GM20431 (cell line): ENCODE measurements around the gene MED13L.
"Not testable (repeated sequence)": the region's sequence is repeated elsewhere in the genome, so short reads cannot be mapped to it uniquely, and the experiment has no call there.

Experiments used
- in situ Hi-C: fragments of 300-500 bp; cut with MseI, MboI; formaldehyde crosslinking; loops from one replicate; pipeline ENCODE4 v1.15.0; 2020; ENCODE audit warnings: low sequenced_read_pairs; ENCODE audit not compliant: unreplicated experiment

The MED13L gene

DNA sequence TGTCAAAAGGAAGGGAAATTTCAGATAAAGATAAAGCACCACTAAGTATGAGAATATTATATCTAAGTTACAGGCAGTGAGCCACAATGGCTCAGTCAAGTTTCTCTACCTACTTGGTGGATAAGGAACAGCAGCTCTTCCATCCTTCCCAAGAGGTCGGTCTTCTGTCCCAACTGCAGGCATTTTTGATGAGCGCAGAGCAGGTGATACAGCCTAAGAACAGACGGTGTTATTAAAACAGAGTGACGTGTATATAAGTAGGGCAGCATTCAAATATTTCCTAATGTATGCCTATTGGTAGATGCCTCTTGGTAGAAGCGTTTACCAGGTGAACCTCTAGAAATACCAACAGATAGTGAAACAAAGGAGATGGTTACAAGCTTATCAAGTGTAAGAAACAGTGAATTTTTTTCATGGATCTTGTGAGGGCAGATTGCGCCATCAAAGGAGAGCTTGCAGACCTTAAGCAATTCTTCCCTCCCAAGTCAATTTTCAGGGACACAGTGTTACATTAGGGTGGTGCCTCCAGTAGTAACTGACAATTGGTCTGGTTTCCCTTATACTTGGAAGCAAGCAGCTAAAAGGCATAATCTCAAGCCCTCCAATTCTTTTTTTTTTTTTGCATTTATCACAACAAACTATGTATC is 274.5 kb downstream of the MED13L start:
- in situ Hi-C loops: loop anchor here (25.0 kb wide), 1 partner anchor 234 kb away; no protein-coding TSS in a partner anchor

DNA sequence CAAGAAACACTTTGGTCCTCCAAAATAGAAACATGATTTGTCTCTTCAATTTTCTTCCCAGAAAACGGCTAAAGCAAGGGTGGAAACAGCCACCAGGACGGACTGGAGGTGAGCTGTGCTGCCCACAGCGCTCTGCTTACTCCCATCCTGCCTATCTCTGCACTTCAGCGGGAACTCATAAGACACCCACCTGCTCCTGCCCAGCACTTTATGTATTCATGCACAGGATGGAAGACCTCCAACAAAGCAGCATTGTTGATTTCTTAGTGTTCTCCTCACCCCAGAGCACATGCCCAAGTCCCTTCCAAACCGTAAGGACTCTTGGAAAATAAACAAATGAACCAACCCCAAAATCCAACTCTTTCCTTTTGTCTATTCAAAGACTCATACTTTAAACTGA is 277.2 kb downstream of the MED13L start:
- in situ Hi-C loops: loop anchor here (25.0 kb wide), 1 partner anchor 237 kb away; no protein-coding TSS in a partner anchor

DNA sequence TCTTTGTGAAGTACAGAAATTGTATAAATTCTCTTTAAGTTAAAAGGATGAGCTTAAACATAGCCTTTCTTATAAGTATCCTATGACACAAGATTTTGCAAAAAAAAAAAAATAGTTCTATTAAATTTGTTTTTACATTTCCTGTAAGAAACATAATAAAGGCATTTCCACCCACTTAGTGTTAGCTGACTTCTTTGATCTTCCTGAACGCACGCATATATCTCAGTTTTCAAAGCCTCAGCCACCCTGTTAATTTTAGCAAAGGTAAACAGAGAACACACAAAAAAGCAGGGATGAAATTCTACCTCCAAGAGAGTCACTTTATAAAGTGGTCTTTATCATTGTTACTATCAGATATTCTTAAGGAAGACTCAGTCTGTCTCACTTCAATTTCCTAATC is 277.9 kb downstream of the MED13L start:
- in situ Hi-C loops: no loop called here

GRCh38 chr12:115998794-115999478 is 278.6 kb downstream of the MED13L start:
- in situ Hi-C loops: no loop called here

DNA sequence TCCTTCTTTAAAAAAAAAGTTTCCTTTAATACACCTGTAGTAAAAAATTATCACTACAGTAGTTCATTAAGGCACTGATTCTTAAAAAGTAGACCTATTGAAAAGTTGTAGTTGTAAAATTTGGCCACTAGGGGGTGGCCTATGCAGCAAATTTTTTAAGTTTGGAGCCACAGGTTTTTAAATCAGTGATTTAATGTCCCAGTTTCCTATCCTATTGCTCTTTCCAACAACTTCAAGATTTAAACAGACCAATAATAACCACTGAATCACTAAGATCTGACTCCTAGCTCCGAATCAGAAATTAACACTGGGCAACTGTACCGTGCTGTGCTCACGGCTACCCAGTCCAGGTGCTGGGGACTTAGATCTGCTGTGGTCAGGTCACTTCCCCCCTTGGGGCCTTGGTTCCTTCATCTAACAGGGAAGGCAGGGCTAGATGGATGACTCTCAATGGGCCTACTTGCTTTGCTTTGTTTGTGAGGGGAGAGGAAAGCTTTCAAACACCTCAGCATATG is 279.3 kb downstream of the MED13L start:
- in situ Hi-C loops: no loop called here

DNA sequence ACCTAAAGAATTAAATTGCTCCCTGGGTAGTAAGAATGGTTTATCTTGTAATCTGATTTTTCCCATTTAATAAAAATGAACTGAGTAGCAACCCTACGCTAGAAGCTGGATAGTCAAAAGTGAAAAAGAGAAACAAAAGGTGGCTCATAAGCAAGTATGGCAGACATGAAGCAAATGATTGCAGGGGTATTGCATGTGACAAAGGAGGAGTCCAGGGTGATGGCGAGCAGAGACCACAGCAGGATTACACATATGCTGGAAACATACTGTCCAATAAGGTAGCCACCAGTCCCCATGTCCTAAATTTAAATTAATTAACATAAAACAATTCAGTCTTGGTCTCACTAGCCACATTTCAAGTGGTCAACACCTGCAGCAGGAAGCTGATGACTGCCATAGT is 283.8 kb downstream of the MED13L start:
- in situ Hi-C loops: no loop called here

DNA sequence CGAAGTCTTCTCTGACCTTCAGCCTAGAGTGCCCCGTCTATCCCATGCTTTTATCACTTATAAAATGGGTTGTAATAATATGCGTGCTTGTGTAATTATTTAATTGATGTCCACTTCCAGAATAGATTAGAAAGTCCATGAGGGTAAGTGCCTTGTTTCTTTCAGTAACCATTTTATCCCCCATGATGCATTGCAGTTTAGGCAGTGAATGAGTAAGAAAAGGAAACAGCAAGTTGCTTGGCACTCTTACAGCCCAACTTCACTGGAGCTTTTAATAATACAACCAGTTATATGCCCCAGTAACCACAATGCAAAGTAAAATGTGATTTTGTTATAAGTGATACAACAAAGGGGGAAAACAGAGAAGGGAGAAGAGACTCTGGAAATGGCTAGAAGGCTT is 287.3 kb downstream of the MED13L start:
- in situ Hi-C loops: no loop called here

DNA sequence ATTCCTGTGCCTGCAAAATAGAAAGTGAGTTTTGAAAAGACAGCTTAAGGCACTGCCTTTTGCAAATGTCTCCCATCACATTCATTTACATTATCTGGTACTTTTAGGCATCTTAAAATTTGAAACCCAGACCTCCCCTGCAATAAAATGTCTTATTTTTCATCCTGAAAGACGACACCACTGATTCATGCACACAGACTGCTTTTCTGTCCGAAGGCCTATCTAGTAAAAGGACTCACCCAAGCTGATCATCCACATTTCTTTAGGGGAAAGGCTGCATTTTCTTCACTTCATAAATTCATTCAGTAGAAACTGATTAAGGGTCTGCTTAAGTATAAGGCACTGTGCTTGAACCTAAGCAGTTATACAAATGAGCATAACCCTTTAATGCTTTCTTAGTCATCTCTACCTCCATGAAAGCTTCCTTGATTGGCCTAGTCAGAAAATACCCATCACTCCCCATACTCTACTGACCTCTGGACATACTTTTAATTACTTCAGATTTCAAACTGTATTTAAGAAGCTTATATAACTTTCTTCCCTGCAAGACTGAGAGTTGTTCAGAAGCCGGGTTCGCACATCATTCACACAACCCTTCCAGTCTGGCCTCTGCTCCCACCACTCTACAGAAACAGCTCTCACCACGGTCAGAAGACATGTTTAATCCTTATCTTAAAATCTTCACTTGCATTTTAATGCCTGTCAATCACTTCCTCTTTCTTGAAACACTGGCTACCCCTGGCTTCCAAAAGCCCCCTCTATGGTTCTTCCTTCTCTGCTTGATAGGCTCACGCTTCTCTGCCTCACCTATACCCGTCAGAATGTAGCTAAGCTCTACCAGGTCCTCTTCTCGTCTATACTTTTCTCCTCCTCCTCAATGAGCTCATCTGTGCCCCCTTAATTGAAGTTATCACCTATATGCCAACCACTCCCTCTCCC is 288.6 kb downstream of the MED13L start:
- in situ Hi-C loops: no loop called here

DNA sequence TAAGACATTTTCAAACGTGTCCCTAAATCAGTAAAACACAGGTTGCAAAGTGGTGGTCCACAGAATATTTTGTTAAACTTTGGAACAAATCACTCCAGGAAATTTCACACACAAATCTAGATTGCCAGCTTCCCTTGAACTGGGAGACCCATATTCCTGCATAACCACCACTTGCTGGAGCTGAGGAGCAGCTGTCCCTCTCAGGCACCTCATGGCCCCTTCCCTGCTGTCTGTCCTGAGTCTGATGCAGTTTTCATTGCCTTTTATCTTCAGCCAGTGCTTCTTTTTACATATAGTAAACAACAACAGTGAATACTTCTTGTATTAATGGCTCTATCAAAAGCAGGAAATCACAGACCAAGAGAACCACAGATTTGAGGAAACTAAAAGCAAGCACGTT is 289.3 kb downstream of the MED13L start:
- in situ Hi-C loops: no loop called here

DNA sequence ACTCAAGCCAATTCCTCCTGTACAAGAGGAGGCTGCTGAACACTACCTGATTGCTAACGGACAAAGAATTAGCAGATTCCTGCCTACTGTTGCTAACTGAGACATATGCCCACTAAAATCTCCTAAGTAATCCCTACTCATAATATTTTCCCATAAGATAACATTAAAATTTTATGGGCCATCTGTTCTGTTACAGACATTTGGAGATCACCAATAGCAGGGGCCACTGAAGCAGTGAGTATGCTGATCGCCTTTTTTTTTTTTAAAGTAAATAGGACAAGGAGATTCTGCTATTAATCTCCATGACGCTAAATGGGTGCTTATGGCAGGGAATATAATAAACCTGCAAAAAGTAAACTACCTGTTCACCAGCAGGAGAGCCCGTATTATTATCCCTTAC is 292.9 kb downstream of the MED13L start:
- in situ Hi-C loops: no loop called here

DNA sequence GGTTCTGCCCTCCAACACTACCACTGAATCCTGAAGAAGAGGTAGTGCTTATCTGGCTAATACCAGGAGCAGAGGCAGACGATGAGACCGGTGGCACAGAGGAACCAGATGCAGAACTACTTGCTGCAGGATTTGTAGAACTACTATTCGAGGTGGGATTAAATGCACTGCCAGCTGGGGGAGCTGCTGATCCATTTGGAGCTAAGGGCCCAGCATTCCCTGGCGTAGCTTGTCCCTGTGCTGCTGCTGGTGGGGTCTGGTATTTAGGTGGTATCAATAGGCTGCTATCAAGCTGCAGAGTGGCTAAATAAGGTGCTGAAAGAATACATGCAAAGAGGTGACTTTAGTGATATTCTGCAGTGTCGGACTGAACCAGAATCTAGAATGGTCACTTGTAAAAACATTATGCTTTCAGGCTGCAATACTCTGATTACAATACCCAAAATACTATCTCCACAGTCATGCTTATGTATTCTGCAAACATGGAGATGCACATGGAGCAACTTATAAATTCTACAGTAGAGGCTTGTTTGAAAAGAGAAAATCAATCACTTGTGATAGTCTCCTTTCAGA is 294.2 kb downstream of the MED13L start:
- in situ Hi-C loops: no loop called here

DNA sequence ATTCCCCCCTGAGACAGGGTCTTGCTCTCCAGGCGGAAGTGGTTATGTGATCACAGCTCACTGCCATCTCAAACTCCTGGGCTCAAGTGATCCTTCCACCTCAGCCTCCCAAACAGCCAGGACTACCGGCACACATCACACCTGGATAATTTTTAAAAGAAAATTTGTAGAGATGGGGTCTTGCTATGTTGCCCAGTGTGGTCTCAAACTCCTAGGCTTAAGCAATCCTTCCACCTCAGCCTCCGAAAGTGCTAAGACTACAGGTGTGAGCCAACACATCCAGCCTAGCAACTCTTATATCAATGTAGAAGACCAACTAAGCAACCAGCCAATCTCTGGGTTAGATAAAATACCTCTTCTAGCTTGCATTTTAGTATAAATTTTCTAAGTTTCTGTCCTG is 297.2 kb downstream of the MED13L start:
- in situ Hi-C loops: no loop called here

DNA sequence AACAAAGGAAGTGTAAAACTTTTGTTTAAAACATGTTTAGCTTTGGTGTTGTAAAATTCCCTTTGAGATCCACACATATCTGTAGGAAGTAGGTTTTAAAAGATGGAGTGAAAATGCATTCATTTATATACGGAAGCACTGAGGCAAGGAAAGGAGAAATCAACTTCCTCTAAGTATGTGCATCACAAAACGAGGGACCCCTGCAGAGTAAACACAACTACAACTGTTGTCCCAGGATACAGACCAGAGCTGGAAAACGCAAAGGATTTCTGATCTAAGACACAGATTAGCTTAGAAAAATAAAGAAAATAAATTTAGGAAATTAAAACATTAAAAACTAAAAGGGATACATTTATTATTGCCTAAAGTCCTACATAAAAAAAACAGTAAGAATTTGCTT is 297.6 kb downstream of the MED13L start:
- in situ Hi-C loops: no loop called here

DNA sequence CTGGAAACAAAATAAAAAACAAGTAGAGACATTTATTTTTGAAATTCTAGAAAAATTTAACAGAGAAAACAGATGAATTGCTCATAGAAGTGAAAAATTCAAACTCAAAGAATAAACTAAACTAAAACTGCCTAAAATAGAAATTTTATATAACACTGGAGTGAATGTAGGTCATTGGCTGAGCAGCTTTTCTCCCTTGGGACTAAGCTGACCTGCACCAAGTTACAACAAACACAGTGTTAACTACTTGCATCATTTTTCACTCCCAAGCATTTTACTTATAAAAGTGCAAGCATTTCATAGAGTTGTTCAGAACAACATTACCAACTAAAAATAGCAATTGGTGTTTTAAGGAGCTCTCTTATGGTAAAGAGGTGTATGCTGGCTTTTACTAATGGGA is 298.1 kb downstream of the MED13L start:
- in situ Hi-C loops: no loop called here

- in situ Hi-C loops: not testable (repeated sequence)
Measured at GRCh38 chr12:115976829-115977228, 300.7 kb downstream of the MED13L start.

GRCh38 chr12:115975411-115975810 is 302.1 kb downstream of the MED13L start:
- in situ Hi-C loops: no loop called here

GRCh38 chr12:115973968-115974724 is 303.3 kb downstream of the MED13L start:
- in situ Hi-C loops: no loop called here

DNA sequence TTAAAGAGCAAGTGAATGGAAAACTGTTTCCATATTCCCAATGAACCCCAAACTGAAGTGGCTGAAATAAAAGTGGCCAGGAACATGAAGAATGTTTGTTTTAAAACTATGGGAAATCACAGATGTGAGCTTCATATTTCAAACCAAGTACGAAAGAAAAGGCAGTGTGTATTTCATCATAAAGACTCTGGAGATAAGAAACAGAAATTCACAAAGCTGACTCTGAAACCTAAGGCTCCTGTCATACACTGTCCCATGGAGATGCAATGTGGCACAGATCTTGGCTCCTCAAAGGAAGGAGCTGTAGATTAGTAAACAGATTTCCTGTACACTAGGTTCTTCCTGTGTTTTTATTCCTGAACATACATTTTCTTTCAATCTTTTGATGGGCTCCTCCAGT is 304.4 kb downstream of the MED13L start:
- in situ Hi-C loops: no loop called here

DNA sequence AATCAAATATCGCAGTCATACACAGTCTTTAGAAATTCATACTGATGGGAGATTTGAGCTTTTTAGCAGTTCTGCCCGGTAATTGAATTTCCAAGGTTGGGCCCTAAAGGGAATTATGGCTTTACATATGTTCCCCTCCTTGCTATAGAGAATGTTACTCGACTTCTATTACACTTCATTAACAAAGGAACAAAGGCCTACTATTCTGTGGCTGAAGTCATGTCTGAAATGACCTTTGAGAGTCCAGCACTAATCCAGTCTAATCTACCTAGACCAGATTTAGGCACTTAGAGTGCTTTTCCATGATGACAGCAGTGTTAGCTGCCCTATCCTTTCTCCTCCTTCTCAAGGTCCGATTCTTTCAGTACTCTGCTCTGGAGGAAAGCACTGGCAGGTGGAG is 305.3 kb downstream of the MED13L start:
- in situ Hi-C loops: no loop called here

GRCh38 chr12:115968211-115968610 is 309.3 kb downstream of the MED13L start:
- in situ Hi-C loops: no loop called here
